Spleen (tissue), 11 donors: ENCODE measurements around the gene KLKB1. TPM values are rescaled to one million over a fixed set of nuclear protein-coding genes. Genes with fewer than 3 reads are reported as not detected.

ENCODE experiments used
- DNase-seq: peaks from one replicate; pipeline ENCODE4 v3.0.0-alpha.2; 2020
- H3K27ac ChIP-seq, 8 donors: fragments of 200-600 bp; sonication (generic) in 7 of 8; 1 replicate in 4 of 8; 2 replicates in 4 of 8; pipeline versions ENCODE4 v1.5.0 to v1.8.0; 2016 to 2021; ENCODE audit warnings: inconsistent platforms in 4 of 8, mild to moderate bottlenecking in 4 of 8, moderate library complexity in 1 of 8
- H3K27me3 ChIP-seq, 7 donors: fragments of 200-600 bp; sonication (generic) in 6 of 7; replicated peaks in 1 of 7; 1 replicate in 4 of 7; 2 replicates in 3 of 7; pipeline versions ENCODE4 v1.5.0 to v1.8.0; 2016 to 2021; ENCODE audit warnings: inconsistent platforms in 3 of 7, mild to moderate bottlenecking in 1 of 7
- H3K36me3 ChIP-seq, 6 donors: fragments of 200-600 bp; sonication (generic) in 5 of 6; 1 replicate in 4 of 6; 2 replicates in 2 of 6; pipeline versions ENCODE4 v1.5.0 to v1.8.0; 2016 to 2021; ENCODE audit warnings: inconsistent platforms in 2 of 6
- H3K4me1 ChIP-seq, 6 donors: fragments of 200-600 bp; sonication (generic) in 5 of 6; 1 replicate in 3 of 6; 2 replicates in 3 of 6; pipeline versions ENCODE4 v1.5.0 to v1.8.0; 2016 to 2021; ENCODE audit warnings: inconsistent platforms in 3 of 6
- H3K4me3 ChIP-seq, 8 donors: fragments of 200-600 bp; sonication (generic) in 7 of 8; 1 replicate in 4 of 8; 2 replicates in 4 of 8; pipeline versions ENCODE4 v1.5.0 to v1.8.0; 2016 to 2021; ENCODE audit warnings: inconsistent platforms in 4 of 8, mild to moderate bottlenecking in 4 of 8, moderate library complexity in 2 of 8
- H3K9me3 ChIP-seq, 8 donors: fragments of 200-600 bp; sonication (generic) in 7 of 8; 1 replicate in 4 of 8; 2 replicates in 4 of 8; pipeline versions ENCODE4 v1.5.0 to v1.8.0; 2016 to 2021; ENCODE audit warnings: inconsistent platforms in 4 of 8
- POLR2A ChIP-seq, 3 donors: fragments of 450-650 bp; IDR thresholded peaks; one replicate each; pipeline ENCODE4 v1.5.1; 2017; ENCODE audit warnings: antibody characterized with exemption in 3 of 3, mild to moderate bottlenecking in 1 of 3
- POLR2AphosphoS5 ChIP-seq, 3 donors: sonication (generic); formaldehyde crosslinking; IDR thresholded peaks; one replicate each; pipeline ENCODE4 v1.5.1; 2017; ENCODE audit warnings: antibody characterized with exemption in 3 of 3
- WGBS, 5 donors: extraction: QIAGEN DNeasy Blood & Tissue Kit in 3 of 5; methylation state at CpG; one replicate each; pipeline versions ENCODE4 v1.1.5 to v1.1.7; 2013 to 2018; 5-methylcytosine and 5-hydroxymethylcytosine counted together
- intact Hi-C: fragments of 100-400 bp; cut with DNase I; formaldehyde crosslinking; loops from one replicate; pipeline ENCODE4 v1.15.0; 2023; ENCODE audit warnings: low total_unique reads
- polyA plus RNA-seq, 3 donors: library from polyadenylated mRNA; stranded (reverse); fragments of 200-250 nt; gene quantifications; one replicate each; pipeline ENCODE4 v1.2.1, GENCODE V29; 2013
- total RNA-seq, 7 donors: library from RNA; depleted of rRNA in 3 of 7; stranded (reverse); fragments of >200 nt in 3 of 7; fragmentation: NEBNext Ultra II Directional in 4 of 7; extraction: Animal tissue kit (Norgen Biotek cat#: 25700) in 4 of 7; gene quantifications; one replicate each; pipeline versions ENCODE4 v1.1.0 to v1.2.1, GENCODE V29; 2016 to 2021
- TF ChIP-seq, protein P1 (sequence below), 11 experiments: fragments of 200-600 bp in 7 of 11; fragments of 450-650 bp in 4 of 11; sonication (generic) in 4 of 11; IDR thresholded peaks in 8 of 11; conservative IDR thresholded peaks in 3 of 11; 1 replicate in 7 of 11; 2 replicates in 4 of 11; pipeline versions ENCODE4 v1.4.0 to v1.8.0; 2016 to 2021; ENCODE audit warnings: antibody characterized with exemption in 11 of 11, inconsistent platforms in 4 of 11, mild to moderate bottlenecking in 1 of 11
- donor health status: healthy with polysubstance abuse.
- donor health status: DM: no; HTN: no; CAD: no; lungs with moderate emphysema.
- donor health status: DM: no; HTN: no; CAD: no.
- donor health status: Bipolar disorder and iron deficiency.
- donor health status: healthy.
- donor health status: DM: no; HTN: no; CAD: no.
- donor health status: DM: yes; HTN: yes; CAD: no.

Gene KLKB1
- total and polyA plus RNA-seq, 10 donors, result 0.67 to 5.8 (median 1.7) TPM

DNA sequence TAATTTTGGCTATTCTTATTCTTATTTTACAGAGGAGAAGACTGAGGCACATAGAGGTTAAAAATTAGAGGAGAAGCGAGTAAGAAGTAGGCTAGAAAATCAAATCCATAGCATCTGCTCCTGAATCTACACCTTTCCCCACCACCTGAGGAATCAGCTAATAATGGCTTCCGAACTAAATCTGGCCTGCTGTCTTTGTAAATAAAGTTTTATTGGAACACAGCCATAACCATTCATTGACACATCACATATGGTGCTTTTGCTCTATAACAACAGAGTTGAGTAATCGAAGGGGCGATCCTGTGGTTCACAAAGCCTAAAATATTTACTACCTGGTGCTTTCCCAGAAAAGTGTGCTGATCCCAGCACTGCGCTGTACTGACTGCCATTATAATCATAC is 76.9 kb downstream of the KLKB1 start:
- H3K4me3 ChIP-seq, result no peak overlapping the region
- intact Hi-C loops, result no loop called here
- DNase-seq, result no peak
- H3K36me3 ChIP-seq, result no peaks in the 10 kb centered on the region
- 86 to 94% (median 87%) methylated on average over 5 of the region's 5 CpGs for WGBS, 5 donors
- peaks cover 0 to 43% (median 0%) of the 10 kb centered on the region in 7 donors for H3K27me3 ChIP-seq
- H3K27ac ChIP-seq, result no peak overlapping the region
- H3K9me3 ChIP-seq, result no peaks in the 10 kb centered on the region
- no peak for TF ChIP-seq POLR2AphosphoS5 (IDR thresholded peaks at IDR 0.05)
- H3K4me1 ChIP-seq, result no peaks in the 10 kb centered on the region

DNA sequence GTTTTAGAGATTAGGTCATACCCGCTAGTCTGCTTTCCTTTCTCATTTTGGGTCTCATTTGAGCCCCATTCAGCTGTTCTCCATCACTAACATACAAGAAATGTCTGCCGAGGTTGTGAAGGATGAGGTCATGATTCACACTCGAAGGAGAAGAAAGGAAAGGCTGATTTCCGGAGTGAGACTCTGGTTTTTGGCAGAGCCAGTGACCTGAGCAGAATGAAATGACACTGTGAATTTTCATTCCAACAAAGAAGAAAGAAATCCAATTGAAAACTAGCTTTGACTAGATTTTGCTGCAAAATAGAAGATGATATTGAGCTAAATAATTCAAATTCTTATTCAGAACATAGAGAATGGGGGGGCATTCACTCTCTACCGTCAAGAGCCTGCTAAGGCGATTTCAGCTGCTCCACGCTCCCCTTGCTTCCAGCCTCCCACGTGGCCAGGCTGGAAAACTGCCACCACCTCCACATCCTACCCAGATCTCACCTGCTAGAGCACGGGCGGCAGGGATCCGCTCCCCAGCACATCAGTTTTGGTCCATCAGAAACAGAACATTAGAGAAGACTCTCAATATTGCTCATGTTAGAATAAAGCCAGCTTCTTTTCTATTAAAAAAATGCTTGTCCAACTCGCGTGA is 77.7 kb downstream of the KLKB1 start:
- no peaks in the 10 kb centered on the region for H3K4me1 ChIP-seq
- H3K4me3 ChIP-seq, result no peak overlapping the region
- 60 to 71% (median 65%) methylated on average over 13 of the region's 13 CpGs for WGBS, 5 donors
- no peak overlapping the region for H3K27ac ChIP-seq
- intact Hi-C loops, result no loop called here
- no peaks in the 10 kb centered on the region for H3K36me3 ChIP-seq
- DNase-seq, result no peak
- H3K9me3 ChIP-seq, result no peaks in the 10 kb centered on the region
- TF ChIP-seq POLR2AphosphoS5 (IDR thresholded peaks at IDR 0.05) (no peak), POLR2A (IDR thresholded peaks at IDR 0.05) (no peak)
- TF ChIP-seq, protein P1, sequence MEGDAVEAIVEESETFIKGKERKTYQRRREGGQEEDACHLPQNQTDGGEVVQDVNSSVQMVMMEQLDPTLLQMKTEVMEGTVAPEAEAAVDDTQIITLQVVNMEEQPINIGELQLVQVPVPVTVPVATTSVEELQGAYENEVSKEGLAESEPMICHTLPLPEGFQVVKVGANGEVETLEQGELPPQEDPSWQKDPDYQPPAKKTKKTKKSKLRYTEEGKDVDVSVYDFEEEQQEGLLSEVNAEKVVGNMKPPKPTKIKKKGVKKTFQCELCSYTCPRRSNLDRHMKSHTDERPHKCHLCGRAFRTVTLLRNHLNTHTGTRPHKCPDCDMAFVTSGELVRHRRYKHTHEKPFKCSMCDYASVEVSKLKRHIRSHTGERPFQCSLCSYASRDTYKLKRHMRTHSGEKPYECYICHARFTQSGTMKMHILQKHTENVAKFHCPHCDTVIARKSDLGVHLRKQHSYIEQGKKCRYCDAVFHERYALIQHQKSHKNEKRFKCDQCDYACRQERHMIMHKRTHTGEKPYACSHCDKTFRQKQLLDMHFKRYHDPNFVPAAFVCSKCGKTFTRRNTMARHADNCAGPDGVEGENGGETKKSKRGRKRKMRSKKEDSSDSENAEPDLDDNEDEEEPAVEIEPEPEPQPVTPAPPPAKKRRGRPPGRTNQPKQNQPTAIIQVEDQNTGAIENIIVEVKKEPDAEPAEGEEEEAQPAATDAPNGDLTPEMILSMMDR (IDR thresholded peaks at IDR 0.05 in 8 of 11, conservative IDR thresholded peaks at IDR 0.05 in 3 of 11), result no peak
- H3K27me3 ChIP-seq, result peaks cover 0 to 46% (median 0%) of the 10 kb centered on the region in 7 donors

GRCh38 chr4:186307497-186307896 is 80.2 kb downstream of the KLKB1 start:
- TF ChIP-seq, protein P1 (IDR thresholded peaks at IDR 0.05 in 8 of 11, conservative IDR thresholded peaks at IDR 0.05 in 3 of 11), result no peak
- no peak for TF ChIP-seq POLR2A (IDR thresholded peaks at IDR 0.05)
- no peak for TF ChIP-seq POLR2AphosphoS5 (IDR thresholded peaks at IDR 0.05)
- no peaks in the 10 kb centered on the region for H3K9me3 ChIP-seq
- no peak overlapping the region for H3K4me3 ChIP-seq
- WGBS, 5 donors, result 69 to 82% (median 80%) methylated on average over 4 of the region's 4 CpGs
- no peak overlapping the region for H3K27ac ChIP-seq
- no peak for DNase-seq
- H3K36me3 ChIP-seq, result no peaks in the 10 kb centered on the region
- intact Hi-C loops, result no loop called here
- H3K27me3 ChIP-seq, result peaks cover 0 to 55% (median 0%) of the 10 kb centered on the region in 7 donors
- H3K4me1 ChIP-seq, result no peaks in the 10 kb centered on the region

- H3K36me3 ChIP-seq, result no peaks in the 10 kb centered on the region
- no peak overlapping the region for H3K4me3 ChIP-seq
- no peak overlapping the region for H3K27ac ChIP-seq
- H3K4me1 ChIP-seq, result no peaks in the 10 kb centered on the region
- peaks cover 0 to 56% (median 0%) of the 10 kb centered on the region in 7 donors for H3K27me3 ChIP-seq
- intact Hi-C loops, result no loop called here
- TF ChIP-seq, protein P1 (IDR thresholded peaks at IDR 0.05 in 8 of 11, conservative IDR thresholded peaks at IDR 0.05 in 3 of 11), result no peak
- TF ChIP-seq POLR2A (IDR thresholded peaks at IDR 0.05), result no peak
- TF ChIP-seq POLR2AphosphoS5 (IDR thresholded peaks at IDR 0.05), result no peak
- WGBS, 5 donors, result 52 to 73% (median 63%) methylated on average over 3 of the region's 3 CpGs
- no peaks in the 10 kb centered on the region for H3K9me3 ChIP-seq
- no peak for DNase-seq
Observed at GRCh38 chr4:186307916-186308315, 80.6 kb downstream of the KLKB1 start.

Other genes with a start within 250 kb of the KLKB1 start
- 10 to 100 TPM in 2 of 7 donors, 1 to 10 TPM in 5; 5.7 to 14.8 (median 6.9) TPM for gene TLR3, start 158.4 kb upstream of the KLKB1 start, total RNA-seq
- gene TLR3, start 158.4 kb upstream of the KLKB1 start, polyA plus RNA-seq, result under 1 TPM; 0.17 to 0.77 (median 0.44) TPM
- 1 to 10 TPM; 2.2 to 7.3 (median 3.5) TPM for gene FAM149A, start 122.8 kb upstream of the KLKB1 start, total RNA-seq
- 1 to 10 TPM in 2 of 3 donors, under 1 TPM in 1; 0.61 to 1.7 (median 1.3) TPM for gene FAM149A, start 122.8 kb upstream of the KLKB1 start, polyA plus RNA-seq
- 10 to 100 TPM; 26.3 to 59.9 (median 41.5) TPM for gene CYP4V2, start 35.9 kb upstream of the KLKB1 start, total RNA-seq
- gene CYP4V2, start 35.9 kb upstream of the KLKB1 start, polyA plus RNA-seq, result 10 to 100 TPM; 13.1 to 14.7 (median 13.3) TPM
- 1 to 10 TPM in 1 of 7 donors, under 1 TPM in 1, not detected in 5; 0.20 to 2.2 TPM for gene F11, start 38.7 kb downstream of the KLKB1 start, total RNA-seq
- not detected for gene F11, start 38.7 kb downstream of the KLKB1 start, polyA plus RNA-seq